ENCODE measurements around the gene CHRM4.
"Not testable (repeated sequence)": the region's sequence is repeated elsewhere in the genome, so short reads cannot be mapped to it uniquely, and the experiment has no call there.

Gene CHRM4

DNA sequence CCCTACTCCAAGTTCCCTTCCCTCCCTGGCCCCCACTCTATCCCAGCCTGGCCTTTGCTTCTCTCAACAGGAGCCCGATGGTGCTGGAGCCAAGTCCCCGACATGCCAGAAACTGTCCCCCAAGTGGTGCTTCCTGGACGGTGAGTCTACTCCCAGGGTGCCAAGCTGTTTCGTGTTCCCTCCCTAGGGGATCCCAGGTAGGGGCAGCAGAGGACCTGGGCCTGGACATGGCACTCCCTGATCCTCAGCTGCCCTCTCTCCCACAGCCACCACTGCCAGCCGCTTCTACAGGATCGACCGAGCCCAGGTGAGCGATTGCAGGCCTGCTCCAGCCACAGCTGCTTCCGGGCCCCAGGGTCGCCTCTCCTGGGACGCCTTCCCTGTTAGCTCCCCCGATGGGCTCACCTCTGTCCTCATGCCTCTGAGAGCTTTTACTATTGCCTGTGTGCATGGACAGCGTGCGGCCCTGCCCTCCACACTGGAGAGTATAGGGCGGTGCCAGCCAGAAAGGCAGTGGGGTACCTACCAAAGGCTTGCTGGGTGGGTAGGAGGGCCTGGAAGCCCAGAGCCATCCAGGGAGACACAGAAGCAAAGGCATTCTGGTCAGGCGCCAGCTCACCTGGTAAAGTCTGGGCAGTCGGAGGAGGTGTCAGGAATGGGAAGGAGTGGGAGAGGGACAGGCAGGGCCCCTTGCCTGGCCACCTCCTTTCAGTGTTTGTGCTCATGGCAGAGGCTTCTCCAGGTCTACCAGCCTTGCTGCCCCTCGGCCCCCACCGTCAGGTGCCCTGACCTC lies 15.1 kb downstream of the CHRM4 start:
- H3K27ac ChIP-seq = no peak overlapping the region
- TF ChIP-seq, protein P1, sequence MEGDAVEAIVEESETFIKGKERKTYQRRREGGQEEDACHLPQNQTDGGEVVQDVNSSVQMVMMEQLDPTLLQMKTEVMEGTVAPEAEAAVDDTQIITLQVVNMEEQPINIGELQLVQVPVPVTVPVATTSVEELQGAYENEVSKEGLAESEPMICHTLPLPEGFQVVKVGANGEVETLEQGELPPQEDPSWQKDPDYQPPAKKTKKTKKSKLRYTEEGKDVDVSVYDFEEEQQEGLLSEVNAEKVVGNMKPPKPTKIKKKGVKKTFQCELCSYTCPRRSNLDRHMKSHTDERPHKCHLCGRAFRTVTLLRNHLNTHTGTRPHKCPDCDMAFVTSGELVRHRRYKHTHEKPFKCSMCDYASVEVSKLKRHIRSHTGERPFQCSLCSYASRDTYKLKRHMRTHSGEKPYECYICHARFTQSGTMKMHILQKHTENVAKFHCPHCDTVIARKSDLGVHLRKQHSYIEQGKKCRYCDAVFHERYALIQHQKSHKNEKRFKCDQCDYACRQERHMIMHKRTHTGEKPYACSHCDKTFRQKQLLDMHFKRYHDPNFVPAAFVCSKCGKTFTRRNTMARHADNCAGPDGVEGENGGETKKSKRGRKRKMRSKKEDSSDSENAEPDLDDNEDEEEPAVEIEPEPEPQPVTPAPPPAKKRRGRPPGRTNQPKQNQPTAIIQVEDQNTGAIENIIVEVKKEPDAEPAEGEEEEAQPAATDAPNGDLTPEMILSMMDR (IDR thresholded peaks at IDR 0.05) = no peak
- no peak for TF ChIP-seq ZFX (IDR thresholded peaks at IDR 0.05; ENCODE audit: borderline replicate concordance)

DNA sequence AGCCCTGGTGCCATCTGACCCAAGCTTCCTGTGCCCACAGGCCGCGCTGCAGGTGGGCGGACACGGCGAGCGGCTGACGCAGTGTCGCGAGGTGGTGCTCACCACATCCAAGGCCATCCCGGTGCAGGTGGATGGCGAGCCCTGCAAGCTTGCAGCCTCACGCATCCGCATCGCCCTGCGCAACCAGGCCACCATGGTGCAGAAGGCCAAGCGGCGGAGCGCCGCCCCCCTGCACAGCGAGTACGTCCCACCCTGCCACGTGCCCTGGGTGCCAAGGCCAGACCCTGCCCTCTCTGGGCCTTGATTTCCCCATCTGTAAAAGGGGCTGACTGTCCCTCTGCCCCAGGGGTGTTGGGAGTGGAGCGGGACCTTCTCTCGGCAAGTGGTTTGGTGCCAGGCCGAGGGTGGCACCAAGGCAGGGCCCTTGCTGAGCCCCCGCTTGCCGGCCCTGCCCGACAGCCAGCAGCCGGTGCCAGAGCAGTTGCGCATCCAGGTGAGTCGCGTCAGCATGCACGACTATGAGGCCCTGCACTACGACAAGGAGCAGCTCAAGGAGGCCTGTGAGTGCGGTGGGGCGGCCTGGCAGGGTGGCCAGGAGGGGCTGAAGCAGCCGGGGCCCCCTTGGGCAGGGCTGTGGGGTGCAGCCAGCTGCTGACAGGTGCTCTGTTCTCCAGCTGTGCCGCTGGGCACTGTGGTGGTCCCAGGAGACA lies 16.0 kb downstream of the CHRM4 start:
- TF ChIP-seq, protein P1 (IDR thresholded peaks at IDR 0.05) = no peak
- TF ChIP-seq ZFX (IDR thresholded peaks at IDR 0.05; ENCODE audit: borderline replicate concordance) = no peak
- H3K27ac ChIP-seq = no peak overlapping the region

DNA sequence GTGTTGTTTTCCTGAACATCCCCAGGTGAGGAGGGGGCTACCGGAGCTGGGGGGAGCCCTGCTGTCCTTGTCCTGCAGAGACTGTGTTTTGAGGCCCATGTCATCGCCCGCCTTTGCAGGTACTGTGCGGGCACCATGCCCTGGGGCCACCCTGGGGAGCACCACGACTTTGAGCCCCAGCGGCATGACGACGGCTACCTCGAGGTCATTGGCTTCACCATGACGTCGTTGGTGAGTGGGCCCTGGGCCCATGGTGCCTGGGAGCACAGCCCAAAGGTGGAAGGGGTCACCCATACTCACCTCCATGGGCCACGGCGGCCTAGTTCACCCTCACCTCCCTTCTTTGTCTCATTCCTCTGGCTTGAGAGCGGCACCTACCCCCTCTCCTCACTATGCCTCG lies 16.8 kb downstream of the CHRM4 start:
- H3K27ac ChIP-seq = no peak overlapping the region
- TF ChIP-seq ZFX (IDR thresholded peaks at IDR 0.05; ENCODE audit: borderline replicate concordance) = no peak
- TF ChIP-seq, protein P1 (IDR thresholded peaks at IDR 0.05) = no peak

DNA sequence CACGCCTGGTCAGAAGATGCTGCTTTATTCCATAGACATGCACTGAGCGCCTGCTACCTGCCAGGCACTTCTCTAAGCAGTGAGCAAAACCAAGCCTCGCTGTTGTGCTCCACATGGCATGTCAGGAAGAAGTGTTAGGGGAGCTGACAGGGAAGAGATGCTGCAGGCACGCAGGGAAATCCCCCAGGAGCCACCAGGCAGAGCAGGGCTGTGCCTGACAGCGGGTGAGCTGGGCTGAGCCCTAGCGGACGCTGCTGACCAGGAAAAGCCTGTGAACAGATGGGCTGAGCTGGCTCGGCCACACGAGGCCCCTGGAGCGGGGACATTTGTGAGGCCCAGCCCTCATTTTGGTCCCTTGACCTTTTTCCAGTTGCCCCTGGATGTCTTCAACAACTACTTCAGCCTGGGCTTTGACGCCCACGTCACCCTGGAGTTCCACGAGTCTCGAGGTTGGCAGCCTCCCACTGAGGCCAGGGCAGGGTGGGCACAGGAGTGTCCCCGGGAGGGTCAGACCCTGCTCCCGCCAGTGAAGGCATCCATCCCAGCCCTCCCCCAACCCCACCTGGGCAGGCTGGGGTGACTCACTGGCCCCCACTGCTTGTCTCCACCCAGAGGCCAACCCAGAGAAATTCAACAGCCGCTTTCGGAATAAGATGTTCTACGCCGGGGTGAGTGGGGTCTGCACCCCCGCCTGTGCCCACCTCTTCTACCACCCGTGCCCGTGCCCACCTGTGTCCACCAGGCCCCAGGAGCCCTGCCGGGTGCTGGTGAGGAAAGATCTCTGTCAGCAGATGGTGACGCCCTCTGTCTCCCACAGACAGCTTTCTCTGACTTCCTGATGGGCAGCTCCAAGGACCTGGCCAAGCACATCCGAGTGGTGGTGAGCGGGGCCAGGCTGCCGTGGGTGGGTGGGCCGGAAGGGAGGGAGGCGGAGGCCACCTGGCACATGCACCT lies 17.5 kb downstream of the CHRM4 start:
- TF ChIP-seq, protein P1 (IDR thresholded peaks at IDR 0.05) = no peak
- TF ChIP-seq ZFX (IDR thresholded peaks at IDR 0.05; ENCODE audit: borderline replicate concordance) = no peak
- no peak overlapping the region for H3K27ac ChIP-seq

DNA sequence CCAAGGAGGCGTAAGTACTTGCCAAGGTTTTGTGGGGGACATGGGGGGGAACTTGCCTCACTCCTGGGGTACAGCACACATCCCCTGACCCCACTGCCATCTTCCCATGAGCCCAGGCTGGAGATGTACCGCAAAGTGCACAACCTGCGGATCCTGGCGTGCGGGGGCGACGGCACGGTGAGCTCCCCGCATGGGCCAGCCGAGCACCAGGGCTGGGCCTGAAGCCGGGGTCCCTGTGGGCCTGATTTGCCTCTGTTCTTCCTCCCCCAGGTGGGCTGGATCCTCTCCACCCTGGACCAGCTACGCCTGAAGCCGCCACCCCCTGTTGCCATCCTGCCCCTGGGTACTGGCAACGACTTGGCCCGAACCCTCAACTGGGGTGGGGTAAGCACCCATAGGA lies 19.1 kb downstream of the CHRM4 start:
- not testable (repeated sequence) for H3K27ac ChIP-seq

DNA sequence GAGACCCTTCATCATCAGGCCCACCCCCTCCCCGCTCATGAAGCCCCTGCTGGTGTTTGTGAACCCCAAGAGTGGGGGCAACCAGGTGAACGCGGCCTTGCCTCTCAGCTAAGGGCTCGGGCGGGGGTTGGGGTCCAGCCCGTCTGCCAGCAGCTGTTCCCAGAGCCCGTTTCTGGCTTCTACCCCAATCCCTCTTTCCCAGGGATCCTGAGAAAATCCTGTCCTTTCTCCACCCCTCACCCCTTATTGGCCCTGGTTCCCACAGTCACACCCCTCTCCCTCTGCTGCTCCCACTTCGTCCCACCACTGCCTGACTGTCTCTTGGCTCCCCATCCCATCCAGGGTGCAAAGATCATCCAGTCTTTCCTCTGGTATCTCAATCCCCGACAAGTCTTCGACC lies 19.5 kb downstream of the CHRM4 start:
- H3K27ac ChIP-seq = no peak overlapping the region

DNA sequence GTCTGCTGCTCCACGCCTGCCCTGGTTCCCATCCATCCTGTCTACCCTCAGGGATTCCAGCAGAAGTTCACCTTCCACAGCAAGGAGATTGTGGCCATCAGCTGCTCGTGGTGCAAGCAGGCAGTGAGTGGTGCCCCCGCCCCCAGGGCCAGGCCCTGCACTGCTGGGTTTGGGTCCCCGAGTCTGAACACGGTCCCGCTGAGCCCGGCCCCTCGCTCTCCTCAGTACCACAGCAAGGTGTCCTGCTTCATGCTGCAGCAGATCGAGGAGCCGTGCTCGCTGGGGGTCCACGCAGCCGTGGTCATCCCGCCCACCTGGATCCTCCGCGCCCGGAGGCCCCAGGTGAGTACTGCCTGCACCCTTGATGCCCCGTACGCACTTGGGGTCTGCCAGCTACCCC lies 20.3 kb downstream of the CHRM4 start:
- H3K27ac ChIP-seq = not testable (repeated sequence)

More for the DNA sequence above, 19.5 kb downstream of the CHRM4 start:
- TF ChIP-seq, protein P1 (IDR thresholded peaks at IDR 0.05) = no peak
- no peak for TF ChIP-seq ZFX (IDR thresholded peaks at IDR 0.05; ENCODE audit: borderline replicate concordance)

DNA sequence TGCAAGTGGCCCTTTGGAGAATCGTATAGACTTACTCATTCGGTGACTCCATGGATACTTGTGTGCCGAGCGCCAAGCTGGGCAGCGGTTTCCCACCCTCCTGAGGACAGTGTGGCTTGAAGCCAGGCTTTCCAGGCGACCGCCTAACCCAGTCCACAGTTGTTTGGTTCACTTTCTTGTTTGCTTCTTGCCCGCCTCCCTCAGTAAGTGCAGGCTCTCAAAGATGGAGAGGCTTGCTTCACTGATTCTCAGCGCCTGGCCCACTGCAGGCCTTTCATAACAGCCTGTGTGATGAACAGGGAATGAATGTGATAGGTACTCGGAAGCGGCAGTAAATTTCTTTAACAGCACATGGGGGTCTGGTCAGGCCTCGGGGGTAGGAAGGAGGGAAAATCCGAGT lies 21.3 kb downstream of the CHRM4 start:
- H3K27ac ChIP-seq = no peak overlapping the region
- TF ChIP-seq, protein P1 (IDR thresholded peaks at IDR 0.05) = no peak
- TF ChIP-seq ZFX (IDR thresholded peaks at IDR 0.05; ENCODE audit: borderline replicate concordance) = no peak

Measured in 22Rv1 (cell line).